ENCODE results near the gene HOXC12. TPM values are rescaled to one million over a fixed set of nuclear protein-coding genes. Genes with fewer than 3 reads are reported as not detected.

Gene HOXC12
- polyA plus RNA-seq, 1 of the 3 experiments (the other 2 are of a cell fraction) = not detected

GRCh38 chr12:53952871-53953734, 1.6 kb upstream of the HOXC12 start:
- TF ChIP-seq MAX (IDR thresholded peaks at IDR 0.05; ENCODE audit: low read depth) (no peak), USF2 (IDR thresholded peaks at IDR 0.05; ENCODE audit: borderline replicate concordance, low read depth, low read length) (no peak), FOSL2 (IDR thresholded peaks at IDR 0.05; ENCODE audit: borderline replicate concordance, low read depth) (no peak), EZH2phosphoT487 (IDR thresholded peaks at IDR 0.05; ENCODE audit: borderline replicate concordance, low read depth) (peak; percentile 71), RFX5 (IDR thresholded peaks at IDR 0.05; ENCODE audit: low read length) (no peak), RCOR1 (IDR thresholded peaks at IDR 0.05; ENCODE audit: low read length) (no peak)
- Histone ChIP-seq H3K9ac (no peak overlapping the region), H3K4me2 (no peak overlapping the region), H3K36me3 (replicated peaks in 1 of 2; ENCODE audit: control insufficient read depth in 1 of 2, insufficient read depth in 2 of 2, low read length in 1 of 2) (no peaks in the 10 kb centered on the region), H4K20me1 (ENCODE audit: insufficient read depth) (peaks cover 13% of the 10 kb centered on the region; the same call in 1 of the 2 replicates), H2AFZ (ENCODE audit: low read depth) (no peak overlapping the region), H3K27ac (ENCODE audit: low read depth in 2 of 2, low read length in 1 of 2) (no peak overlapping the region), H3K27me3 (ENCODE audit: insufficient read depth) (peaks cover 100% of the 10 kb centered on the region), H3K9me2 (no peaks in the 10 kb centered on the region), H3F3A (replicated peaks; ENCODE audit: insufficient read depth) (no peaks in the 10 kb centered on the region), H3K4me3 (ENCODE audit: low read depth in 2 of 2, low read length in 1 of 2) (no peak overlapping the region), H3K79me2 (ENCODE audit: insufficient read depth) (no peaks in the 10 kb centered on the region), H3K4me1 (ENCODE audit: control insufficient read depth in 1 of 2, insufficient read depth in 2 of 2, low read depth in 1 of 2, low read length in 1 of 2) (no peaks in the 10 kb centered on the region; a peak in 1 of 4 replicates), H3K9me3 (no peaks in the 10 kb centered on the region)
- ChIA-PET POLR2A (interaction anchor here (0.6 kb wide), 1 partner anchor 9 kb away, joined by 3 read pairs; no protein-coding TSS in a partner anchor), CTCF (interaction anchor here (1.0 to 2.9 kb wide), 20 partner anchors 8 to 426 kb away, joined by 3 to 11 read pairs (median 4); partner anchors contain the start of genes HOXC10, HOXC13 and HOXC9)
- WGBS (ENCODE audit: low lambda C conversion rate) = 7% methylated on average over 36 of the region's 38 CpGs
- no peak for DNase-seq

- Histone ChIP-seq H3K4me3 (ENCODE audit: low read depth in 2 of 2, low read length in 1 of 2) (no peak overlapping the region), H3K9me3 (no peaks in the 10 kb centered on the region), H2AFZ (ENCODE audit: low read depth) (no peak overlapping the region), H3K36me3 (replicated peaks in 1 of 2; ENCODE audit: control insufficient read depth in 1 of 2, insufficient read depth in 2 of 2, low read length in 1 of 2) (no peaks in the 10 kb centered on the region), H3K9me2 (no peaks in the 10 kb centered on the region), H3K79me2 (ENCODE audit: insufficient read depth) (no peaks in the 10 kb centered on the region), H3K9ac (no peak overlapping the region), H3K27me3 (ENCODE audit: insufficient read depth) (peaks cover 98% of the 10 kb centered on the region), H3K4me1 (ENCODE audit: control insufficient read depth in 1 of 2, insufficient read depth in 2 of 2, low read depth in 1 of 2, low read length in 1 of 2) (no peaks in the 10 kb centered on the region; a peak in 1 of 4 replicates), H3K4me2 (no peak overlapping the region), H4K20me1 (ENCODE audit: insufficient read depth) (peaks cover 13% of the 10 kb centered on the region; the same call in 1 of the 2 replicates), H3K27ac (ENCODE audit: low read depth in 2 of 2, low read length in 1 of 2) (no peak overlapping the region), H3F3A (replicated peaks; ENCODE audit: insufficient read depth) (no peaks in the 10 kb centered on the region)
- POLR2A ChIA-PET = no interaction called here
- 22% methylated on average over 19 of the region's 19 CpGs for WGBS (ENCODE audit: low lambda C conversion rate)
- DNase-seq = no peak
- CTCF ChIA-PET = interaction anchor here (1.0 to 2.9 kb wide), 18 partner anchors 8 to 425 kb away, joined by 3 to 9 read pairs (median 4); partner anchors contain the start of genes HOXC10, HOXC13 and HOXC9
- TF ChIP-seq MAX (IDR thresholded peaks at IDR 0.05; ENCODE audit: low read depth) (no peak), RAD21 (IDR thresholded peaks at IDR 0.05; ENCODE audit: low read length) (no peak), SMC3 (IDR thresholded peaks at IDR 0.05; ENCODE audit: low read depth, low read length) (no peak), TEAD4 (IDR thresholded peaks at IDR 0.05; ENCODE audit: borderline replicate concordance, insufficient read depth) (no peak), GATA2 (CRISPR knock-in tag; IDR thresholded peaks at IDR 0.05) (no peak), FOXM1 (IDR thresholded peaks at IDR 0.05; ENCODE audit: low read depth) (no peak), TAF1 (IDR thresholded peaks at IDR 0.05; ENCODE audit: borderline replicate concordance, low read depth, low read length) (no peak), EZH2phosphoT487 (IDR thresholded peaks at IDR 0.05; ENCODE audit: borderline replicate concordance, low read depth) (no peak), CTCF (IDR thresholded peaks at IDR 0.05) (no peak), SIN3A (IDR thresholded peaks at IDR 0.05; ENCODE audit: borderline replicate concordance, low read depth, low read length) (no peak), CHD2 (IDR thresholded peaks at IDR 0.05; ENCODE audit: low read length, partially characterized antibody) (no peak), TCF12 (IDR thresholded peaks at IDR 0.05) (no peak), POLR2AphosphoS5 (IDR thresholded peaks at IDR 0.05; ENCODE audit: low read depth, low read length) (no peak), PBX3 (IDR thresholded peaks at IDR 0.05) (no peak), RCOR1 (IDR thresholded peaks at IDR 0.05; ENCODE audit: low read length) (no peak), RXRA (IDR thresholded peaks at IDR 0.05; ENCODE audit: borderline replicate concordance, low read depth) (no peak), NFIC (IDR thresholded peaks at IDR 0.05; ENCODE audit: borderline replicate concordance) (no peak)
These were observed 641 bp upstream of the HOXC12 start for GRCh38 chr12:53953831-53954693.
